HK-2 (cell line): ENCODE measurements around the gene SLC17A9.

Experiments
- DNase-seq: peaks from one replicate; pipeline ENCODE4 v3.0.0-alpha.2; 2018; ENCODE audit not compliant: unreplicated experiment

Gene SLC17A9

DNA sequence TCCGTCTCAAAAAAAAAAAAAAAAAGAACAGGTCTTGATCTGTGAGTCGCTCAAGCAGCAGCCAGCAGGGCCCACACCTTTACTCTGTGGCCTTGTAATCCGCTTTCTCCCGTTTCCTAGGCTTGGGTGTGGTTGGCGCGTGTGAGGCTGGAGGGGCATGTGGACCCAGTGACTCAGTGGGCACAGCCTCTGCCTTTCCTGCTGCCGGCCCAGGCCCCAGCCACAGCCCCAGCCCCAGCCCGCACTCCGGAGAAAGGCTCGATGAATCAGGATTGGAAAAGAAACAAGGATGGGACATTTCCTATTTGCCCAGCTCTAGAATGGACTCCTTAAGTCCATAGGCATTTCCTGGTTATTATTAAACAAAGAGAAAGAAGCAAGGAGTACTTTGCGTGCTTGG is 50.0 kb downstream of the SLC17A9 start:
- DNase-seq: no peak

DNA sequence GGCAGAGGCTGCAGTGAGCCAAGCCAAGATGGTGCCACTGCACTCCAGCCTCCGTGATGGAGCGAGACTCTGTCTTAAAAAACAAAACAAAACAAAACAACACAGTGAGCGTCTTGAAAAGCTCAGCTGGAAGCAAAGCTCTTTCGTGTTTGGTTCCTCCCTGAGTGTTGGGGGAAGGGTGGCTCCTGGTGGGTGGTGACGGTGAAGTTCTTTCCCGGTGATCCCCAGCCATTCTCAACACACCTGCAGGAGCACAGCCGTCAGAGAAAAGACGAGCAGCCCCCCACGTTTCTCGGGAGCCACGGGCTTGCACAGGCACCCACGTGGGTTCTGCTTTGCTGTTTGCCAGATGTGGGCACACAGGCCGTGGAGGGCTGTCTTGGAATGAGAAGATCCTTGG is 51.0 kb downstream of the SLC17A9 start:
- no peak for DNase-seq

DNA sequence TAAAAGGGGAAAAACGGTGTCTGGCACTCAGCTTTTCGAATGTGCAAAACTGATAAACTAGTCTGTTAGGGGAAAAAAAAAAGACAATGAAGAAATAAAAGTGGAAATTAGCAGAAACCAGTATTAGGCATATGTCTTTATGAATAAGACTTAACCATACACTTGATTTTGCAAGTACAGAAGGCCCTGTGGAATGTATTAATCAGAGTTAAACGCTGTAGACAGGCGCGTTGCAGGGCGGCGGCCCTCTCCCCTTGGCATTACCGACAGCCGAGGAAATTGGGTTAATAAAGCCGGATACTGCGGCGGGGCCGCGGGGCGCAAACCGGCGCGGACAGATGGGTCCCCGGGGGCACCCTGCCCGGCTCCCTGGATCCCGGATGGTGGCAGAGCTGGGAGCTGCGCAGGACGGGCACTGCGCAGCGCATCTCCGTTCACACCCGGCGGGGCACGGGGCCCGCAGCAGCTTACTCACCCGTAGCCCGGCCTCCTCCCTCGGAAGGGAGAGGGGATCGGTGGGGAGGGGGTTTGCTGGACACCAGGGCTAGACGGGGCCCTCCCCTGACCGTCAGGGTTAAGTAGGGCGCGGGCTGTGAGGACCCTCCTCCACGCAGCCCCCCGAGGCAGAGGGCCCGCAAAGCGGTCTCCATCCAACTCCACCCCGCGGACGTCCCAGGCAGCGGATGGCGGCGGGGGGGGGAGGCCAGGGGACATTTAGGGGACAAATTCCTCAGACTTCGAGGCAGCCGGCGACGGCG is 52.3 kb downstream of the SLC17A9 start:
- DNase-seq: no peak

DNA sequence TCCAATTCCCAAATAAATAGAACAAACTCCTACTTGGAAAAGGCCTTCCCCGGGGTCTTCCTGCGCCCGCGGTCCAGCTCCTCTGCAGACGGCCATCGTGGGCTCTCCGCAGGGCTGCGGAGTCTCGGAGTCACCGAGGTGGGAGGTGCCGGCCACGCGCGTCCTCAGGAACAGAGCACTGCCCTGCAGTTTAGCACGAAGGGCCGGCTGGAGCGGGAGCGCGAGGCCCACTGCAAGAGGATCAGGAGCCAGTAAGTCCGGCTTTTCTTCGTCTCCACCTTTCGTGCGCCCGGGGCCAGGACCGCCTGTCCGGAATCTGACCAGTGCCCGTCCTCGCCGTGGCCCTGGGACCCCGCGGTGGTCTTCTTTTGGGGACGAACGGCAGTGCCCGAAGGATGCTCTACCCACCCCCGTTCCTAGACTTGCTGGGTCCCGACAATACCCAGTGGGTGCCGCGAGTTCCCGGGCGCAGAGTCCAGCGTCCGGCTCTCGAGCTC is 52.9 kb downstream of the SLC17A9 start:
- no peak for DNase-seq

DNA sequence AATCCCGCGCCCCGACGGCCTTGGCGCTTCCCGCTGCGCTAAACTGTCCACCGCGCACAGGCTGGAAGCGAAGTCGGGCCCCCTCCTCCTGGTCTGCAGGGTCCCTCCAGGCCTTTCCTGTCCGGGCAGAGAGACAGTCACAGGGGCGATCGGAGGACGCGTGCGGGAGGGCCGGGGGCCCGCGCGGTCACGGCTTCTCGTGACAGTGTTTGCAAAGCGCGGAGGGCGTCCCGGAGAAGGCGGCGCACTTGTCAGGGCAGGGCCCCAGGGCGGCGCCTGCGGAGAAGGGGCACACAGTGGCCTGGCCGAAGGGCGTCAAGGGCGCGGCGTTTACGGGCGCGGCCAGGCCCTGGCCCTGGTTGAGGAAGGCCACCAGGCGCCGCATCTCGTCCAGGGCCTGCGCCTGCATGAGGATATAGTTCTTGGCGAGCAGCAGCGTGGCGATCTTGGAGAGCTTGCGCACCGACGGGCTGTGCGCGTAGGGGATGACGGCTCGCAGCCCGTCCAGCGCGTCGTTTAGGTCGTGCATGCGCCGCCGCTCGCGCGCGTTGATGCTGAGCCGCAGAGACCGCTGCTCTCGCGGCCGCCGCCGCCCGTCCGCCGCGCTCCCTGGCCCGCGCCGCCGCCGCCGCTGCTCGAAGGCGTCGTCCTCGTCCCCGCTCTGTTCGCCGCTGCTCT is 53.5 kb downstream of the SLC17A9 start:
- no peak for DNase-seq

DNA sequence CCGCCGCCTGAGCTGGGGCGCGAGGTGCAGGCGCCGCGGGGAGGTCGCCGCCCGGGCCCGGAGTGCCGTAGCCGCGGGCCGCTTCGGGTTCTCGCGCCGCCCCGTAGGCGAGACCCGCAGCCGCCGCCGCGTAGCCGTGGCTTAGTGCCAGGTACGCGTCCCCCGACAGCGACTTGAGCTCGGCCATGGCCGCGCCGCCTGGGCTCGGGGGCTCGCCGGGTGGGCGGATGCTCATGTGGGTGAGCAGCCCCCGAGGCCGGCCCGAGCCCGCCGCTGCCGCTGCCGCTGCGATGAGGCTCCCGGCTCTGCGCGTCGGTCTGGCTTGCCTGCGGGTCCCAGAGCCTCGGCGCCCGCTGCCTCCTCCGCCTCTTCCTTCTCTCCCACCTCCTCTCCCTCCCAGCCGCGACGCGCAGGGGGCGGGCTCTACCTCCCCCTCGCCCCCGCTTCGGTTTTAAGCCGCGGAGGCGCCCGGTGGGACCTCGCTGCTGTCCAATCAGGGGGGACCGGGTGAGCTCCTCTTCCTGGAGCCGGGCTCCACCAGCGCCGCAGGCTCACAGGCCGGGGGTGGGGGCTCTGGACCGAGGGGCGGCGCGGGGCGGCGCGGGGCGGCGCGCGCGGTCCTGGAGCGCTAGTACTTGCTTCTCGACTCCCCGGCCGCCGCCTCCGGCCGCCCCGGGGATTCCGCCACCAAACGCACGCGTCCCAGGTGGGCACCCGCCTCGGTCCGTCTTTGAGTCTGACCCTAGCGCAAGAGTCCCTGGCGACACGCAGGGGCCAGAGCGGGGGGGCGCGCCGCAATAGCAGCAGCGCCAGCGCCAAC is 54.2 kb downstream of the SLC17A9 start, which contains the start of gene BHLHE23:
TSS of gene BHLHE23 (minus strand) at position 425 of the 820 bp plus-strand sequence. CDS start at position 235, 190 bp downstream.
- no peak for DNase-seq

DNA sequence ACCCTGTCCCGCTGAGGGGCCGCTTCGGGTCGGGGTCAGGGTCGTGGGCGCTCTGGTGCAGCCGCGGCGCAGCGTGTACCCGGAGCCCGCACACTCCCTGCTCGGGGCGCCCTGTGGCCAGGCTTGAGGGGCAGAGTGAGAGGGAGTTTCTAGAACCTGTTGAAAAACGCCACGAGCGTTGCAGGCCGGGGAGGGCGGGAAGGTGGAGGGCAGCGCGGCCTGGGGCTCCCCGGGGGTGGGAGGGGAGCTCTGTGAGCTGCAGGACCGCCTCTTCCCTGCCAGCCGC is 54.8 kb downstream of the SLC17A9 start:
- no peak for DNase-seq

DNA sequence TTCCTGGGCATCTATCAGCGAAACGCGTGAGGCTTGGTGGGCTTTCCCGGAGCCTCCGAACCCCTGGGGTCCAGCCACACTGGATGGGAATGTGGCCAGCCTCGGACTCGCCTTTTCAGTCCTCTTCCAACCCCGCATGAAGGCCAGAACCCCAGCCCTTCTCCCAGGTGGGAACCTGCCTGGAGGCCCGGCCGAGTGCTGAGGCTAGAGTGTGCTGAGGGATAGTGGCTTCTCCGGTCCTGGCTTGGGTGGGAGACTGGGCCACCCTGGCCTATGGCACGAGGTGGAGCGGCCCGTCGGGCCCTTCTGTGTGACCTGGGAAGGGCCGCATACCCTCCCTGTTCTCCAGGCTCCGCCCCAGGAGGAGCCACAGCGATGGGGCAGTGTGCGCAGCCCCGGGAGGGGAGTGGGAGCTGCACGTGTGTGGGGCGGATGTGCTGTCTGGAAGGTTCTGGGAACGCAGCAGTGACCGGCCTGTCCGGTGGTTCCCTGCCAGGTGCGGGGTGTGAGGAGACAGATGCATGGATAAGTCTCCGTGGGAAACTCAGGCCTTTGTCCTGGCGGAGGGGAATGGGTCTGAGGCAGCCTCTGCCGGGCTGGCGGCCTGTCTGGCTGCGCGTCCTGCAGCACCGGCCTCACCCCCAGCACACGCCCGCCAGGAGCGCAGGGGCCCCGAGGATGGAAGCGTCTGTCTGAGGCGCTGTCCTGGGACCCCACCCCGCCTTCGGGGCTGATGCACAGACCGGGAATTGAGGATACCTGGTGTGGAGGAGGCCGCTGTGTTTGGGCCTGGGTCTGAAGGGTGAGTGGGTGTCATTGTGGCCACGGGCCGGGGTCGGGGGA is 55.4 kb downstream of the SLC17A9 start:
- DNase-seq: no peak

DNA sequence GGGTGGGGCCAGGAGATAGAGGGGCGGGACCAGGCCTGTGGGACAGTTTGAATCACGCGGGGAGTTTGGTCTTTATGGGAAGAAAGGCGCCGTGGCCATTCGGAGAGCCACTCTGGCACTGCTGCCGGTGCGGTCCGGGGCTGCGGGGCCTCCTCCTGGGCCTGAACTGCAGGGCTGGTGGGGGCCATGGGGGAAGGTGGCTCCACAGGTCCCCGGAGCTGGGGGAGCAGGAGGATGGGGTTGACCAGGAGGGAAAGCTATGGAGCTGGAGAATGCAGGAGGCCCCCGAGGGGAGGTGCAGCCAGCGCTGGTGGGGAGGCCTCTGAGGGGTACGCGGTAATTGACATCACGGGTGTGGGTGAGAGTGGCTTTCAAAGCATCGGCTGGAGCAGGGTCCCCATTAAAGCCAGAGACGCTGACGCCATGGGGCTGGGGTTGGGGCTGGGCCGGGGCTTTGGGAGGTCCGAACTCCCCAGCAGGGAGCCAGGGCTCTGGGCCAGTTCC is 56.1 kb downstream of the SLC17A9 start:
- no peak for DNase-seq

DNA sequence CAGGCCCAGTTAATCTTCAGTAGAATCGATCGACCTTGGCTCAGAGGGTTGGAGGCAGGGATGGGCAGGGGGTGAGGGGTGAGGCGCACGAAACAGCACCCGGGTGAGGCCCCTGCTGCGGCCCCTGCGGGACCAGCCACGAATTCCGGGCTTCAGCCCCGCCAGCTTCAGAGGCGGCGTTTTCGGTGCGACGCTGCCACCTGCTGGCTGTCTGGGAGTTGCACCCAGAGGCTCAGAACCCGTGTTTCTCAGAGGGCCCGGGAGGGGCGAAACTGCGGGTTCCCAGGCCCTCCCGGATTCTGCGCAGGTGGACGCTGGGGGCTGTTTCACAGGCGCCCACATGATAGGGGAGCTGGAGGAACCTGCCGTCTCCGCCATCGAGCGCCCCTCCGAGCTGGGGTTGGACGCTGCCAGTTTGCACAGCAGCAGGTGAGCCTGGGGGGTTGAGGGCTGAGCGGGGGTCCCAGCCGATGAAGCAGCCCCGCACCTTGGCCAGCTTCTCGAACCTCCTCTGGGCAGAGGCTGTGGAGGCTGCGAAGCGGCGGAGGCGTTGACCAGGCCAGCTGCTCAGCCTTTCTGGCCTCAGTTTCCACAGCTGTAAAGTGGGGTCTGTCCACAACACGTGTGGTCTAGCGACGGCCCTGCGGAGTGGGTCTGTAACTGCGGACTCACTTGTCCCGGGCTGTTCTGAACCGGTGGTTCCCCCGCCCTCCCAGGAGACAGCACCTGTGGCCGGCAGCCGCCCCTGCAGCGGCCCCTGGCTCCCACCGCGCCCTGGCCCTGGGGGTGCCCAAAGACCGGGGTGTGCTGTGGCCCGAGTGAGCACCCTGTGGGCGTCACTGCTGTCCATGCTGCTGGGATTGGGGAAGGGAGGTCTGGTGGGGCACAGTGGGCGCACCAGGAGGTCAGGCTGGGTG is 56.8 kb downstream of the SLC17A9 start:
- DNase-seq: peak; percentile 84

DNA sequence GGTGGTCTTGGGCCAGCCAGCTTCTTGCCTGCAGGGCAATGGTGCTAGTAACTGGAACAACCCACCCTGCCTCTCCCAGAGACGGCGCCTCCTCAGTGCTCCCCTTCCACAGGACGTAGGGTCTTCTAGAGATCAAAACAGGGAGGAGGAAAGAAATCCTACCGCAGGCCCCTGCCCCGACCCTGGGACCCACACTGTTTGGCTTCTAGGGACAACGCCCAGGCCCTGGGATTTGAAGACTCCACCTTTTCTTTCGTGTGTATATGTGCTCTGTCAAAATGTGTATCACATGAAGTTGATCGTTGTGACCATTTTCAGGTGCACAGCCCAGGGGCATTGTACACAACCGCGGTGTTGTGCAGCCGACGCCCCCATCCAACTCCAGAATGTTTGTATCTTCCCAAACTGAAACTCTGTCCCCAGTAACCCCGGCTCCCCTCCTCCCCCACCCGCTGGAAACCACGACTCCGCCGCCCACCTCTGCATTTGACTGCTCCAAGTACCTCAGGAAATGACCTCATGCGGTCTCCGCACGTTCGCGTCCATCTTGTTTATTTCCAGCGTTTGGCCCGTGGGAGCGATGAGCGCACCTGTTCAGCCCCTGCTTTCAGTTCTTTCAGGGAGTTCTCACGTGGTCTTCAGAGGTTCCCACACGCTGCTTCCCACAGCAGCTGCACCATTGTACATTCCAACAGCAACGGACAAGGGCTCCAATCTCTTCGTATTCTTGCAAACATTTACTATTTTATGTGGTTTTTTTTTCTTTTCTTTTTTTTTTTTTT is 57.7 kb downstream of the SLC17A9 start:
- peak; percentile 27 for DNase-seq

DNA sequence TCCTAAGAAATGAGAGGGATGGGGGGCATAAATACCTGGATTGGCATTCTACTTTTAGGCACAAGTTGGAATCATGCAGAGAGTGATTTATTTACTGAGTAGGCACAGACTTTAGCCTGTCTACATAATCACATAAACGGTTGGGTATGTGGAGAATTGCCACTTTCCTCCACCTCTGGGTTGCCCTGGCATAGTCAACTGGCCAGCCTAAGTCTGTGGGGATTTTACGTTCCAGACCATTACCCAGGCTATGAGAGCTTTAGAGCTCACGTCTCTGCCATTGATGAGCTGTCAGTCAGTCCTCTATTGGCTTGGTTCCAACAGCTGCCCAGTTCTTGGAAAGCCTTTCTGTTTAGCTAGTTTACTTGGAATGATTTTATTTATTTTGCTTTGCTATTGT is 59.3 kb downstream of the SLC17A9 start:
- DNase-seq: peak; percentile 70

DNA sequence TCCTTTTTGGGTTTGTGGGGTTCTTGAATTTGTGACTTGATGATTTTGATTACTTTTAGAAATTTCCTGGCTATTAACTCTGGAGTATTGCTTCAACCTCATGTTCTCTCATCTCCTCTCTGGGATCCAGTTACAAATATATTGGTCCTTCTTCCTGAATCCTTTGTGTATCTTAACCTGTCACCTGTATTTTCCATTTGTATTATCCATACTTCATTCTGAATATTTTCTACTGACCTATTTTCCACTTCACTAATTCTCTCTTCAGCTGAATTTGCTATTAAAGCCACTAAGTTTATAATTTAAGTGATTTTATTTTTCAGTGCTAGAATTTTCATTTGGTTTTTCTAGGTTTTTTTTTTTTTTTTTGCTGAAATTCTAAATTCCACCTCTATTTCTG is 60.7 kb downstream of the SLC17A9 start:
- DNase-seq: no peak

DNA sequence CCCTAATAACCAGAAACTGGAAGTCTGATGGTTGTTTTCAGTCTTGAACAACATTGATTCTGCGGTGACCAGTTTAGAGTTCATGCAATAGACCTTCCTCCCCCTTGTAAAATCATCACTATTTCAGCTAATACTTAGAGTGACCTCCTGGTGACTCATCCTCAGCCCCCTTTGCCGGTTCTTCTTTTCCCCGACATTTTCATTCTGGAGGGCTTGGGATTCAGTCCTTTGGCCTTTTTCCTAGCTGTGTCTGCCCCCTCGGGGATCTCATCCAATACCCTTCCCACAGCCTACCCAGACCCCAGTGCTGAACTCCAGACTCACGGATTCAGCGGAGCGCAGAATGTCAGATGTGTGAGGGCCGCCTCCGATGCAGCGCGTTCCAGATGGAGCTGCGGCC is 61.8 kb downstream of the SLC17A9 start:
- no peak for DNase-seq

DNA sequence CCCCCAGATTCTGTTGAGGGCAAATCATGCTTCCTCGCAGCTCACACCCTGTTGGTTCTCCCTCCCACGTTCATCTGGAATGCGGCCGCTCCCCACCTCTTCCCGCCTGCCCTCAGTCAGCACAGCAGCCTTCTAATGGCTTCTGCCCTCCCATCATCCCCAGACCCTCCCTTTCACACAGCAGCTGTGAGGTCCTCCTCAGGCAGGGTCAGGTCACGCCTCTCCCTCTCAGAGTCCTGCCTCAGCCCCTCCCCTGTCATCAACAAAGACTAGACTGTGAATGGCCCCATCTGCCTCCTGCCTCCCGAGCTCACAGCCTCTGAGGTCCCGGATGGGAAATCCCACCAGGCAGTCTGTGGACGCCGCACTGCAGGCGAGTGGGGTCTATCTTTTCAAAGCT is 62.2 kb downstream of the SLC17A9 start:
- DNase-seq: no peak

DNA sequence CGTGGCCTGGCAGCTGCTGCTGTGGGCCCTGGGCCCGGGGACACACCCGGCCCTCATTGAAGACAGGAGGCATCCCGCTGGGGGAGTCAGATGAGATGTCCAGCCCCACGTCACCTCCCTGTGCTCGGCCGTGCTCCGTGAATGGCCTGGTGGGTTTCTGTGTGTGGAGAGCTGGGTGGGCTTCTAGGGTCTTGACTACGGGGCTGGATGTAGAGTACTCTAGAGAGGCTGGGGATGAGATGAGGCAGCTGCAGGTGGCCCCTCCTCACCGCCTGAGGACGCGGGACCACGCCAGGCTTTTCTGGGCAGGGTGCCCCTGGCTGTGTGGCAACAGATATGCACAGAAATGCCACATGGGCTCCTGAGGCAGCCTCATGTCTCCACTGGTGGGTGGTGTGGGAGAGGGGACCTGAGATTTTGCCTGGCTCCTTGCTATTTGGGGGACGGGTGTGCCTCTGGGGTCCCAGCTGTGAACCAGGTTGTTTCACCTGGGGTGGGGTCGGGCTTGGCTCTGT is 62.7 kb downstream of the SLC17A9 start:
- DNase-seq: no peak

DNA sequence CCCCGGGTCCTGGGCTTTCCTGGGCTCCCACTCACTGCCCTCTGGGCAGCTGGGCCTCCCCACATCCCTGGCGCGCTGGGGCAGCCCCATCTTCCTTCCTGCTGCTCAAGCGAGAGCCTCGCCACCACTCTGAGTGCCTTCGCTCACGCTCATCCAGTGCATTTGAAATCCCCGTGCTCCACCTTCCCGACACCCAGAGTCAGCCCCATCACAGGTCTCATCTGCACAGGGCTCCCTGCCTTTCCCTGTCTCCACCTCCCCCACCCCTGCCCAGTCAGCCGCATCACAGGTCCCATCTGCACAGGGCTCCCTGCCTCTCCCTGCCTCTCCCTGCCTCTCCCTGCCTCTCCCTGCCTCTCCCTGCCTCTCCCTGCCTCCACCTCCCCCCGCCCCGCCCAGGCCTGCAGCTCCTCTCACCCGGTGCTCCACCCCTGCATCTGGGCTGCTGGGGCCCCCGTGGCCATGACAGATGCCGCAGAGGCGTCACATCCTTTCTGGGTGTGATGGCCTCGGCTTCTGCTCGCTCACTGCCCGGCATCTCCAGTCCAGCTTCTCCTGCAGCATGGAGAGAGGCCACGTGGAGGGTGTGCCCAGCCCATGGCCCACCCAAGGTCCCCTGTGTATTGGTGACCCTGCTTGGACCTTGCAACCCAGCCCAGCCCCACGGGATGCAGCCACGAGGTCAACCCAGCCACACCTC is 63.3 kb downstream of the SLC17A9 start:
- DNase-seq: no peak

DNA sequence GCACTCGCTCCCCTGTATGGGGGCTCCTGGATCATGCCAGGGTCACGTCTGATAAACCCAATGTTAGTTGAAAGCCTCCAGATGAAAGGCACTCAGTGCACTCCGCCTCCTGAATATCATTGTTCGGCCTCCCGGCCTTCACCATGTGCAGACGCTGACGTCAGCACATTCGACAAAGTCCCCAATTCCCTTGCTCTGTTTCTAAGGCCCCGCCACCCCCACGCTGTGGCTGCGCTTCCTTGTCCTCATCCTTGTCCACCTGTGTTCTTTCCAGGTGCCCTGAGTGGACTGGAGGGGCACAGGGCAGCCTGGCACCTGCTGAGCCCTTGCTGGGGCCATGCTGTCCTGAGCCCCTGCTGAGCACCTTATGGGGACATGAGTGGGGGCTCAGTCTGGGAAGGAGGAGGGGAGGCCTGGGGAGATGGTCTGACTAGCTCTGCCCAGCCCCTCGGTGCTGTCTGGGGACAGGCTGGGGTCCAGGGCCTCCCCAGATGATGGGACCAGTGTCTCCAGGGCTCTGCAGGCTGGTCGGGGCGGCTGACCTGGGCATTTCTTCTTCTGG is 64.1 kb downstream of the SLC17A9 start:
- DNase-seq: no peak
